COR-L47 (cell line): Measurements from ENCODE around the gene SNTB2.
"Not testable (repeated sequence)": the region's sequence is repeated elsewhere in the genome, so short reads cannot be mapped to it uniquely, and the experiment has no call there.

ENCODE experiments used
- DNase-seq: peaks from one replicate; lab custom pipeline; 2025; lab: John Stamatoyannopoulos, UW

Gene SNTB2

DNA sequence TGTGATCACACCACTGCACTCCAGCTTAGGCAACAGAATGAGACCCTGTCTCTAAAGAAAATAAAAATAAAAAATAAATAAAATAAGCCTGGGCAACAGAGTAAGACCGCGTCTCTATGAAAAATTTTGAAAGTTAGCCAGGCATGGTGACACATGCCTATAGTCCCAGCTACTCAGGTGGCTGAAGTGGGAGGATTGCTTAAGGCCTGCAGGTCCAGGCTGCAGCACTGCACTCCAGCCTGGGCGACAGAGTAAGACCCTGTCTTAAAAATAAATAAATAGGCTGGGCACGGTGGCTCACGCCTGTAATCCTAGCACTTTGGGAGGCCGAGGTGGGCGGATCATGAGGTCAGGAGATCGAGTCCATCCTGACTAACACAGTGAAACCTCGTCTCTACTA is 104.7 kb downstream of the SNTB2 start:
- not testable (repeated sequence) for DNase-seq

DNA sequence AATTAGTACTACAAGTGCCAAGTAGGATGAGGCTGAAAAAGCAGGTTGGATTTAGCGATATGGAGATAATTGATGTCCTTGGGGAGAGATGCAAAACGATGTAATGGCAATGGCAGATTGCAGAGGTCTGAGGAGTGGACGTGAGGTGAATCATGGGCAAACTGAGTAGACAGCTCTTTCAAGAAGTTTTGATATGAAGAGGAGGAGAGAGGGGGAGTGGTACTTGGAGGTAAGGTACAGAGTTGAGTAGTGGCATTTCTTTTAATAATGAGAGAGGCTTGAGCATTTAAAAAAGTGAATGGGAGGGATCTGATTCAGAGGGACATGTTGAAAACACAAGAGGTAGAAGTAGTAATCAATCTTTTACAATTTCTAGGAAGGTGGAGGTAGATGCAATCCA is 106.4 kb downstream of the SNTB2 start:
- no peak for DNase-seq

DNA sequence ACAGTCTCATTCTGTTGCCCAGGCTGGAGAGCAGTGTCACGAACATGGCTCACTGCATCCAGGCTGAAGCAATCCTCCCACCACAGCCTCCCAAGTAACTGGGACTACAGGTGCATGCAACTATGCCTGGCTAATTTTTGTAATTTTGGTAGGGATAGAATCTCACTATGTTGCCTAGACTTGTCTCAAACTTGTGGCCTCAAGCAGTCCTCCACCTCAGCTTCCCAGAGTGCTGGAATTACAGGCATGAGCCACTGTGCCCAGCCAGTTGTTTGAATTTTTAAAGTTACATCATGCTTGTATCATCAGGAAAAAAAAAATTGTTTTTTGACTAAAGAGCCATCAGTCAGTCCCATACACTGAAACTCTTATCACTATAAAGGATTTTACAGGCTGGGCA is 107.1 kb downstream of the SNTB2 start:
- DNase-seq: no peak

DNA sequence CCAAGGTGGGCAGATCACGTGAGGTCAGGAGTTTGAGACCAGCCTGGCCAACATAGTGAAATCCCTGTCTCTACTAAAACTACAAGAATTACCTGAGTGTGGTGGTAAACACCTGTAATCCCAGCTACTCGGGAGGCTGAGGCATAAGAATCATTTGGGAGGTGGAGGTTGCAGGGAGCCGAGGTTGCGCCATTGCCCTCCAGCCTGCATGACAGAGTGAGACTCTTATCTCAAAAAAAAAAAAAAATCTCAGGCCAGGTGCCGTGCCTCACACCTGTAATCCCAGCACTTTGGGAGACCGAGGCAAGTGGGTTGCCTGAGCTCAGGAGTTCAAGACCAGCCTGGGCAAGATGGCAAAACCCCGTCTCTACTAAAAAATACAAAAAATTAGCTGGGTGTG is 109.8 kb downstream of the SNTB2 start:
- DNase-seq: not testable (repeated sequence)

DNA sequence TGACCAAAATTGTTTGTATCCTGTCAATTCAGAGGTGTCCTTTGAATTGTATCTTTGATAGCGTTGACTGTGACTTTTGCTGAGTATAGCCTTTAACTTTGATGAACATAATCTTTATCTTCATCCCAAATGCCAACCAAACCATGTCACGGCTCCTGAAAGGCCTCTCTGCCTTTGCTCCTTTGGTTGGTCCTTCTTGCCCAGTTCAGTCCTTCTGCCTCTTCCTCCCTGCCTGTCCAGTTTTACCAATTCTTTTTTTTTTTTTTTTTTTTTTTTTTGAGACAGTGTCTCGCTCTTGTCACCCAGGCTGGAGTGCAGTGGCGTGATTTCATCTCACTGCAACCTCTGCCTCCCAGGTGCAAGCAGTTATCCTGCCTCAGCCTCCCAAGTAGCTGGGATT is 111.3 kb downstream of the SNTB2 start:
- DNase-seq: no peak

DNA sequence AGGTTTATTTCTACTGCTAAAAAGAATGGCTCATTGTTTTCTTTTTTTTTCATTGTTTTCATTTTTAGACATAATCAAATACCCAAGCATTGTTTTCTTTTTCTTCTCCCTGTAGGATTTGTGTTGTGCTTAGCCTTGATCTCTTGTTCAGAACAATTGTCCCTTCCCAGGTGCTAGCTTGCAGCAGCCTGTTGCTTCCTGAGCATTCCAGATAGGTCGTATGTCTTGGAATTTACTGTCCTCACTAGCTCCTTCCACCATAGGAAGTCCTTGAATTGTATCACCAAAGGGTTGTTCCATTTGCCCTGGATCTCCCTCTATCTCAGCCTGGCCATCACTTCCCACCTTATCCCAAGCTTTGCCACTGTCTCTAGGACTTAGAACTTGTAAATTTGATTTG is 114.2 kb downstream of the SNTB2 start:
- no peak for DNase-seq

DNA sequence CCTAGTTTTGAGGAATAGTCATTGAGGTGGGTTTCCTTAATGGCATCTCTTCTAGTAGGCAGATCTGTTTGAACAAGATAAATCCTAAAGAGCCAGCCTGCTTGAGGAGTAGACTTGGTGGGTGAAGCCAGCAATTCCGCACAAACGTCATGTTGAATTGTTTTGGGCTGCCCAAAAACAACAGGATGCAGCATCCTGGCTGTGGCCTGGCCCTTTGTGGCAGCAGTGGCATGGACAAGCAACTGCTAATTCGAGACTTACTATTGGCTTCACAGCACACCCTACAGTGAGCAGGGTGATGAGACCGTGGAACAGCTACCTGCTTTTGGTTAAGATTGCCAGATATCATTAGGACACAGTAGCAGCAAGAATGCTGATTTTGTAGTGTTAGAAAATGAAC is 114.9 kb downstream of the SNTB2 start:
- no peak for DNase-seq

DNA sequence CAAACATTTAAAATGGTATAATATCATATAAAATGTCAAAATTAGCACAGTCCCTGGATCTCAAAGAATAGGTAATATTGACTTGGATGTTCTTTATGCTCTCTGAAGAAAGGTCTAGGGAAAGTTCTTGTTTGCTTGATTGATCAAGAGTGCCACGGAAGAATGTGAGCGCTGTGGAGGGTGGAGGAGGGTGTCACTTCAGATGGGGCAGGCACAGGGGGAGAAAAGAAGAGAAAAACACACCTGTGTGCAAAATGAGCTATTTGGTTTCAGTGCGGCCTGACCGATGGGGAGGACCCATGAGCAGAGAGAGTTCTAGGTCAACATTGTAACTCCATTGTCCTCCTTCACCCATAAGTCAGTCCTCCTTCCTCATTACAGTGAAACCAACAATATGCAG is 115.3 kb downstream of the SNTB2 start:
- DNase-seq: no peak

DNA sequence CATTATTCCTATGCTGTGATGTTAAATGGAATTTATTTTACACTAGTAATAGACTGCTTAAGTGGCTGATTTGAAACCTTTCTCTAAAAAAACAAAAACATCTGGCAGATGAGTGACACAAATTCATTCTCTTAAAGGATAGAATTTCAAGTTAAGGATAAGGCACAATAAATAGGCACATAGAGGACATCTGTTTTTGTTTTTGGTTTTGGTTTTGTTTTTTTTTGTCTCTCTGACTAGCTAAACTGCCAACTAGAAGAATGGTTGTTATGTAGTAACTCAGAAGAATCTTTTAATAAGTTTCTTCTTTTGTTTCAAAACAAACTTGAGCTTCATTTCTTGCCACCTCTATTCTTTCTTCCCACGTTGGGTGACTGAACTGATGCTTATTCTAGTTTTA is 119.1 kb downstream of the SNTB2 start:
- DNase-seq: no peak

DNA sequence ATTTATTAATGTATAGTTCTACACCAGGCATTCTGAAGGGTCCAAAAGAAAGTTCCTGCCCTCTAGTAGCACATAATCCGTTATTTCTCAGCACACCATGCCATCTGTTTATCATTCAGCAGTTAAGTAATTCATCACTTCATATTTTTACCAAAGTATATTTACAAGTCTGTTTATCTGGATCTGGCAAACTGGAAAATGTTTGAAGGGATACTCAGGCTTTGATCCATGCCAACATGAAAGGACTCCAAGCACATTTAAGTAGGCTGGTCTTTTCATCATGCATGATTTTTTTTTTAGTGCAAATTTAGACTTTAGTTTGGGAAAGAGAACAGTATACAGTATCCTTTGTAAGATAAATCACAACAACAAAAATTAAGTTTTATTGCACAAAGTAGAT is 120.1 kb downstream of the SNTB2 start:
- no peak for DNase-seq

DNA sequence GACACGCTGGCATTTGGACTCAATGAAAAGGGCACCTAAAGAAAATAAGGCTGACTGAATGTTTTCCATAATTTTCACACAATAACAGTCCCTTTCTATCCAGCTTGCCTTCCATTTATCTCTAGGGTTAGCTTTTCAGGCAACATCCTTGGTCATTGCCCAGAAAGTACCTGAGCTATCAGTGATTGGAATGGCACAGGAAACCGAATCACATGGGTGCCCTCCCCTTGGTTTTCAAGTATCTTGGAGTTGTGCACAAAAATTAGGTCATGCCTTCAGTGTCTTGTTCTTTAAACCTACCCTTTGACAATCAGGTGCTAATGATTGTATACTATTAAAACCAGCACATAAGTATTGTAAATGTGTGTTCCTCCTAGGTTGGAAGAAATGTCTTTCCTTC is 120.9 kb downstream of the SNTB2 start:
- no peak for DNase-seq

DNA sequence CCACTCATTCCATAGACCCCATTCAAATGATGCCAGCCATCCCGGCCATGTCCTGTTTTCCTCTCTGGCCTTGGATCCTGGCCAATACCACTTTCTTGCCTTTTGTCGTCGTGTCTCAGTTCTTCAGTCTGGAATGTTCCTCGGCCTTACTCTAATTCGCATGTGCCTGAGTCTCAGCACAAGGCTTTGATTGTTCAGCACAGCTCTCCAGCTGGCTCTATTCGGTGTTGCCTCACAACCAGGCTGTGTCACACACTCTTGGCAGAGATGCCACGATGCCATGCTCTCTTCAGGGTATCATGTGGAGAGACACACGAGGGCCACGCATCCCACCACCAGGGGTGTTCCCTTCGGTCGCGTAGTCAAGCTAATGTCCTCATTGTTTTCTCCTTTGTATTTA is 122.4 kb downstream of the SNTB2 start:
- DNase-seq: no peak

DNA sequence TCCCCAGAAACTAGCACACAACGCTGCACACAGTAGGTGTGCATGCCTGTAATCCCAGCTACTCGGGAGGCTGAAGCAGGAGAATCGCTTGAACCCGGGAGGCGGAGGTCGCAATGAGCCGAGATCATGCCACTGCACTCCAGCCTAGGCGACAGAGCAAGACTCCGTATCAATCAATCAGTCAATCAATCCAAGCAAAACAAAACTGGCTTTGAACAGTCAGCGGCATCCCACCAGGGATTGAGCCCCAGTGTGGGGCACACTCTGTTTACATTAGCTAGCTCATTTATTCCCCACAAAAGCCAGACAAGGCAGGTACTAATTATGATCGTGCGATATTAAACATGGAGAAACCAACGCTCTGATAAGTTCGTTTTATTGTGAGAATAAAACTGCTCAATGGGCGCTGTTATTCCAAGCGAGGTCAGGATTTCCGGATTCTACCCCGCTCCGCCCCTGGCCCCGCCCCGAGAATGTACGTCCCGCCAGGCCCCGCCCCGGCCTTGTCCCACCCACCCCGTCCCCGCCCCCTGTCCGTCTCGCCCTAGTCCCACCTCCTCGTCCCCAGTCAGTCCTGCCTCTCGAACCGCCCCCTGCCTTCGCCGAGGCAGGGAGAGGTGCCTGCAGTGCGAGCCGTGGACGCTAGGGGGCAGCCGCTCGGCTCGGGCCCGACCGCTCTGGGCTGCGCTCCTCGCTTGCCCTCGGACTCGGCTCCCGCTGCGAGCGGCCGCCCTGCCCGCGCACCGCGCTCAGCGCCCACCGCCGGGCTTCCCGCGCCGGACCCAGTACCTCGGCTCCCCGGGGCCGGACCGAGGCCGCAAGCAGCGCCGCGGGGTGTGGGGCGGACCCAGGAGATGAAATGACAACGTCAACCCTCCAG is 123.9 kb downstream of the SNTB2 start, which contains the start of gene VPS4A:
TSS of gene VPS4A (plus strand) at position 698 of the 880 bp plus-strand sequence. CDS start at position 860, 162 bp downstream.
- peak; percentile 95 for DNase-seq

DNA sequence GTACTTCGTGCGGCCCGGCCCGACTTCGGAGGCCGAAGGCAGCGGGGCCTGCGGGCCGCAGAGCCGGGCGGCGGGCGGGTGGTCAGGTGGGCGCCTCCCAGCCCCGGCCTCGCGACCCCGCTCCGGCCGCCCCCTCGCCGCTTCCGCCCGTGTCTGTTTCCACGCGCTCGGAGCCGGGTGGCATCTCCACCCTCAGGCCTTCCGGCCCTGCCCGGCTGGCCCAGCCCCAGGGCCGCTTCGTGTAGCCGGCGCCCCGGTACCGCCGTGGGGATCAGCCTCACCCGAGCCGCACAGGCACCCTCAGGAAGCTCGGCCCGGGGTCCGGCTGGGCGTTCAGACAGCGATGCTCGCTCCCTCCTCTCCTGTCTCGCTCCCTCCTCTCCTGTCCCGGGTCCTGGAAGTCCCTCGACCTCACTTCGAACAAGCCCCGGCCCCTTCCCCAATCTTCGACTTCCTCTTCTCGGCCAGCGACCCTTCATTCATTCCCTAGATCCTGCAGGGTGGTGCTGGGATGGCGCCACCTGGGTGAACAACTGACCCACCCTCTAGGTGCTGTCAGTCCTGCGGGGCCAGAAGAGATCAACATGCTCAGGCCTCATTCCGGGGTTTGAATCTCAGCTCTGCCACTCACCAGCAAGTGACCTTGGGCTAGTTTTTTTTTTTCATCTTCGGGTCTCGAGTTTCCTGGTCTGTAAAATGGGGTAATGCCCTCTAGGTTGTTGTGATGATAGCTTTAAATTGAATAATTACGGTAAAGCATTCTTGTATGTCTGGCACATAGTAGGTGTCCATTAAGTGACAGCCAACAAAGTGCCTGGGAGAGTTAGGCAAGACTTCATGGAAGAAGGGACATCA is 124.8 kb downstream of the SNTB2 start:
- peak; percentile 6 for DNase-seq

DNA sequence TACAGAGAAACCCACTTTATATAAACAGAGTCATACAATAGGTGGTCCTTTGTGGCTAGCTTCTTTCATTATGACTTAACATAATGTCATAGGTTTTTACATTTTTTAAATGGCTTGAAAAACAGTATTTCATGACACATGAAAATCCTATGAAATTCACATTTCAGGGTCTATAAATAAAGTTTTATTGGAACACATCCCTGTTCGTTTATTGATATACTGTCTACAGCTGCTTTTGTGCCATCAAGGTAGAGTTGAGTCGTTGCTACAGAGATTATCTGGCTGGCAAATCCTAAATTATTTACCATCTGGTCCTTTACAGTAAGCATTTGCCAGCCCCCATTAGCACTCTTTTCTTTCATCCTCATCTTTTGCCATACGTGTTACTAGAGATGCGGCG is 126.5 kb downstream of the SNTB2 start:
- no peak for DNase-seq

DNA sequence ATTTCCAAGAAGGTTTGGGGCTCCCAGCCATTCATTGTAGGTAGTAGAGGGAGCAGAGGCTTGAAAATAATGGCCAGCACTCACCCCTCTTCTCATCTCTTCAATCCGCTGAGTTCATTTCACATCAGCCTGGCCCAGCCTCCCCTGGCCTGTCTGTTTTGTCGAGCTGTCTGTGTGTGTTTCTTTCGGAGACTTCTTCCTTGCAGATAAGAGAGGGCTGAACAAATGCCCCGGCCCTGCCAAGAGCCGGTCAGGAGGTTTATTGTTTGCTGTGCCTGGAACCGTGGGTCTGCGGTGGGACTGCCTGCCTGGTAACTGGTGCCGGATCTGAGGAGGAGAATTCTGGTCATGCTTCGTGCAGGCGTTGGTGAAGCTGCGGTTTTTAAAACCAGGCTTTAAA is 127.6 kb downstream of the SNTB2 start:
- no peak for DNase-seq

DNA sequence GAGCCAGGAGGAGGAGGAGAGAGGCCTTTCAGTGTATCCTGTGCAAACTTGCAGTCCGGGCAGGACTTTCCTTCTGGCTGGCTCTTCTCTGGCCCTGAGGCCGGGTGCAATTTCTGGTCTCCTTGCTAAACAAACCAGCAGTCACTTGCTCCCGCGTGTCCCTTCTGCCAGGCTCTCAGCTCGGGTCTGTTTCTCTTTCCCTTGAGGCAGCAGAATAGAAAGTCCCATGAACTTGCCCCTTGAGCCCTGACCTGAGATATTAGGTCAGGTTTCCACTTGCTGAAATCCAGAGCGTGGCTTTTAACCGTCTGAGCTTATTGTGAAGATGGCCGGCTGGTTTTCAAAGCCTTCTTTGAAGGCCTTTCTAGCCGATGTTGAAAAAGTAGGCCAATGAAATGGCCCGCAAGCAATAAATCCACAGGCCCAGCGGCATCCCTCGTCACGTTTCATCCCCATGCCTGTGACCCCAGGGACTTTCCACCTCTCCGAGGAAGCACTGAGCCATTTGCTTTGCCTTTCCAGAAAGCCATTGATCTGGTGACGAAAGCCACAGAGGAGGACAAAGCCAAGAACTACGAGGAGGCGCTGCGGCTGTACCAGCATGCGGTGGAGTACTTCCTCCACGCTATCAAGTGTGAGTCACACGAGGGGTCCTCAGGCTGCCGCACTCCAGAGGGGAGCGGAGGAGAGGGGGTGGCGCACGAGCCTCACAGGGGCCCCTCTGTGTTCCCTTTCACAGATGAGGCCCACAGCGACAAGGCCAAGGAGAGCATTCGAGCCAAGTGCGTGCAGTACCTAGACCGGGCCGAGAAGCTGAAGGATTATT is 128.7 kb downstream of the SNTB2 start:
- DNase-seq: no peak

DNA sequence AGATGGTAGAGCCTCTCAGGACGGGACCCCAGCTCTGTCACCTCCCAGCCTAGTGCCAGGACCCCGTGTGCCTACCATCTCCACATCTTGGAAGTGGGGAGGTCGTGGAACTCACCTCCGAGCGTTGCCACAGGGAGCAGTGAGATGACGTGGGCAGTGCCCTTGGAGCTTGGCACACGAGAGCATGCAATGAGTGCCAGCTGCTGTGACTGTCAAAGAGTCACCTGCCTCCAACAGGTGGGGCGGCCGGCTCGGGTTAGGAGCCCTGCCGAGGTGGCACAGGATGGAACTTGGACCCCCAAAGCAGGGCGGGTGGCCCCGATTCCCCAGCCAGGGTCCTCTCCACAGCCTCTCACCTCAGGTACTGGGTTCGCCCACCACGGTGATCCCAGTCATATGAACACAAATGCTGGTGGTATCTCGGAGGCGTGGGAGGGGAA is 129.7 kb downstream of the SNTB2 start:
- DNase-seq: no peak

DNA sequence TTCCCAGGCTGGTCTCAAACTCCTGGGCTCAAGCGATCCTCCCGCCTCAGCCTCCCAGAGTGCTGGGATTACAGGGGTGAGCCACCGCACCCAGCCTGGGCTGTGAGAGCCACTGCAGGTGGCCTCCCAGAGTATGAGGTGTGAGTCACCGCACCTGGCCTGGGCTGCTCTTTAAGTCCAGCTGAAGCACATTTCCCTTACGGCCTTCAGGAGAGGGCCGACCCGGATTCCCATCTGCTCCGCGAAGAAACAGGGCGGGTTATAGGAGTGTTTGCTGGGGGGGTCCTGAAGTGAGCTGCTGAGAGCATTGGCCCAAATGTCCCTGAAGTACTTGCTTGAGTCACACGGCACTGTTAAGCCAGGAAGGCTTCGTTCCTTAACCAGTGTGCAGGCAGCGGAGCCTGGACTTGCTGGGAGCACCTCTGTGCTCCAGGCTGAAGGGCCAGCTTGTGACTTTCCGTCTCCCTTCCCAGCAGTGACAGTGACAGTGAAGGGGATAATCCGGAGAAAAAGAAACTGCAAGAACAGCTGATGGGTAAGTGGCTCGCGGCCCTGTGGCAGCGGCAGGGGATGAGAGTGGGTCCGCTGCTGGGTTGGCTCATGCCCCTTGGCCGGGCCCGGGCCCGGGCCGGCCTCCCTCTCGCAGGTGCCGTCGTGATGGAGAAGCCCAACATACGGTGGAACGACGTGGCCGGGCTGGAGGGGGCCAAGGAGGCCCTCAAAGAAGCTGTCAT is 131.4 kb downstream of the SNTB2 start:
- DNase-seq: no peak

DNA sequence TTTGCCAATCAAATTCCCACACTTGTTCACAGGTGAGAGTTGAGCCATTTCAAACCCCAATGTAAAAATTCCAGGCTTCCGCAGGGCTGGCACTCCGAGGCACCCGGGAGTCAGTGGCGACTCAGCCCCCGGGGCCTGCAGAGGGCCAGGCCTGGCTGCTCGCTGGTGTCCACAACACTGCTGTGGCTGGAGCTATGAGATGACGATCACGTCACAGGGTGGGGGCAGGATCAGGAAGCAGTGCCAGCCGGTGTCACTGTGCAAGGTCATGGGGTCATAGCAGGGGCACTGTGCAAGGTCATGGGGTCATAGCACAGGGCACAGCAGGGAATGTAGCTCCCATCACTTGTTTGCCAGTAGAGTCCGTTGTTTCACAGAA is 131.9 kb downstream of the SNTB2 start:
- DNase-seq: no peak

DNA sequence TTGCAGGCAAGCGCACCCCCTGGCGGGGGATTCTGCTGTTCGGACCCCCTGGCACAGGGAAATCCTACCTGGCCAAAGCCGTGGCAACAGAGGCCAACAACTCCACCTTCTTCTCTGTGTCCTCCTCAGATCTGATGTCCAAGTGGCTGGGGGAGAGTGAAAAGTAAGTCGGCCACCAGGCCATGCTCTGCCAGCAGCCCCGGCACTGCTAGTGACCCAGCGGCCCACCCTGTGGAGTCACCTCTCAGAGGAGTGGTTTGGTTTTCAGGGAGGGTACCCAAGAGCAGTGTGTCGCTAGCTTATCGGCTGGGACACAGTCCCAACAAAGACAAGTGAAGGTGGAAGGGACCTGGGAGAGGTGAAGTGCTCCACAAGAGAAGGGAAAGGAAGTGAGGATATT is 132.4 kb downstream of the SNTB2 start:
- DNase-seq: no peak
